IMR-90 (cell line): Measurements from ENCODE around the gene C19orf85. TPM values are rescaled to one million over a fixed set of nuclear protein-coding genes. Genes with fewer than 3 reads are reported as not detected.

Experiments
- ATAC-seq: fragments of 200-7000 bp; cut with Tn5 transposase; 2 replicates; pipeline ENCODE4 v1.9.1; 2020; ENCODE audit warnings: low read depth, mild to moderate bottlenecking, moderate library complexity
- BruUV-seq: library from RNA; stranded (reverse); fragments of 400-500 nt; replicated peaks from 2 replicates; lab custom pipeline; 2021; lab: Mats Ljungman, UMichigan
- CTCF ChIA-PET: fragments of 300-600 bp; formaldehyde crosslinking; extraction: SDS; loops from one replicate; lab custom pipeline; 2021; ENCODE audit warnings: antibody characterized with exemption; lab: Yijun Ruan, JAX
- POLR2A ChIA-PET: fragments of 300-600 bp; sonication (Branson Sonifier 250); formaldehyde crosslinking; loops from one replicate; lab custom pipeline; 2022; ENCODE audit warnings: antibody characterized with exemption; ENCODE audit not compliant: unreplicated experiment; lab: Charles Lee
- DNase-seq: peaks from one replicate; pipeline ENCODE4 v3.0.0; 2013
- H2AFZ ChIP-seq: replicated peaks from 2 replicates; pipeline ENCODE3; 2013; ENCODE audit warnings: low read length, mild to moderate bottlenecking; ENCODE audit not compliant: poor library complexity
- H2AK5ac ChIP-seq: 2 replicates; pipeline ENCODE4 v1.6.1; 2013; ENCODE audit warnings: low read depth, low read length, inconsistent platforms
- H2AK9ac ChIP-seq: replicated peaks from 2 replicates; pipeline ENCODE3; 2013; ENCODE audit warnings: mild to moderate bottlenecking, low read depth, low read length, moderate library complexity; ENCODE audit not compliant: poor library complexity
- H2BK120ac ChIP-seq: 2 replicates; pipeline ENCODE4 v1.6.1; 2013; ENCODE audit warnings: low read depth, low read length, inconsistent platforms
- H2BK15ac ChIP-seq: 3 replicates; pipeline ENCODE4 v1.6.1; 2013; ENCODE audit warnings: low read depth, low read length, inconsistent platforms
- H2BK20ac ChIP-seq: 2 replicates; pipeline ENCODE4 v1.6.1; 2013; ENCODE audit warnings: low read depth, mild to moderate bottlenecking, inconsistent platforms, low read length, moderate library complexity
- H2BK5ac ChIP-seq: 2 replicates; pipeline ENCODE4 v1.6.1; 2013; ENCODE audit warnings: mild to moderate bottlenecking, low read depth, low read length, inconsistent platforms; ENCODE audit not compliant: poor library complexity, severe bottlenecking
- H3K14ac ChIP-seq: replicated peaks from 2 replicates; pipeline ENCODE4 v1.6.1; 2013; ENCODE audit warnings: low read depth, low read length, inconsistent platforms
- H3K18ac ChIP-seq: 2 replicates; pipeline ENCODE4 v1.6.1; 2013; ENCODE audit warnings: low read depth, low read length, control low read depth
- H3K23ac ChIP-seq: 2 replicates; pipeline ENCODE4 v1.6.1; 2013; ENCODE audit warnings: low read depth, low read length, inconsistent platforms
- H3K27ac ChIP-seq: 2 replicates; pipeline ENCODE4 v1.5.1; 2013; ENCODE audit warnings: mild to moderate bottlenecking, control low read depth, low read length; ENCODE audit not compliant: insufficient read depth
- H3K27me3 ChIP-seq: 2 replicates; pipeline ENCODE4 v1.6.1; 2013; ENCODE audit warnings: low read length; ENCODE audit not compliant: control insufficient read depth, insufficient read depth
- H3K36me3 ChIP-seq: 2 replicates; pipeline ENCODE4 v1.6.1; 2013; ENCODE audit warnings: low read length, mixed read lengths; ENCODE audit not compliant: control insufficient read depth, insufficient read depth
- H3K4ac ChIP-seq: 2 replicates; pipeline ENCODE4 v1.6.1; 2013; ENCODE audit warnings: low read depth, low read length, inconsistent platforms
- H3K4me1 ChIP-seq: 2 replicates; pipeline ENCODE4 v1.6.1; 2013; ENCODE audit warnings: low read length, mixed read lengths; ENCODE audit not compliant: control insufficient read depth, insufficient read depth
- H3K4me2 ChIP-seq: 2 replicates; pipeline ENCODE4 v1.6.1; 2013; ENCODE audit warnings: low read depth, mild to moderate bottlenecking, control low read depth, low read length, moderate library complexity
- H3K4me3 ChIP-seq: 2 replicates; pipeline ENCODE4 v1.5.1; 2013; ENCODE audit warnings: low read depth, mild to moderate bottlenecking, control low read depth, low read length, moderate library complexity; ENCODE audit not compliant: insufficient read depth
- H3K56ac ChIP-seq: 2 replicates; pipeline ENCODE4 v1.6.1; 2013; ENCODE audit warnings: low read length, inconsistent platforms; ENCODE audit not compliant: insufficient read depth; ENCODE audit errors: extremely low read depth
- H3K79me1 ChIP-seq, 2 experiments: 2 replicates each; pipeline ENCODE4 v1.6.1; 2013; ENCODE audit warnings: low read length in 2 of 2, inconsistent platforms in 1 of 2, low read depth in 1 of 2
- H3K9ac ChIP-seq: 2 replicates; pipeline ENCODE4 v1.6.1; 2013; ENCODE audit warnings: low read depth, low read length, control low read depth
- H3K9me1 ChIP-seq: 2 replicates; pipeline ENCODE4 v1.6.1; 2013; ENCODE audit warnings: low read length, inconsistent platforms; ENCODE audit not compliant: insufficient read depth
- H3K9me3 ChIP-seq: 2 replicates; pipeline ENCODE4 v1.6.1; 2013; ENCODE audit warnings: low read length; ENCODE audit not compliant: control insufficient read depth, insufficient read depth
- H4K20me1 ChIP-seq: 2 replicates; pipeline ENCODE4 v1.6.1; 2013; ENCODE audit warnings: low read length, inconsistent platforms; ENCODE audit not compliant: insufficient read depth
- H4K5ac ChIP-seq: 2 replicates; pipeline ENCODE4 v1.6.1; 2013; ENCODE audit warnings: mild to moderate bottlenecking, low read depth, low read length, control low read depth
- H4K8ac ChIP-seq, 2 experiments: 2 replicates each; pipeline ENCODE4 v1.6.1; 2013; ENCODE audit warnings: low read depth in 2 of 2, low read length in 2 of 2, control low read depth in 1 of 2, inconsistent platforms in 1 of 2
- H4K91ac ChIP-seq: 2 replicates; pipeline ENCODE4 v1.6.1; 2013; ENCODE audit warnings: low read depth, low read length, inconsistent platforms; ENCODE audit not compliant: insufficient read depth
- BHLHE40 ChIP-seq: fragments of 150-350 bp; IDR thresholded peaks from 2 replicates; pipeline ENCODE4 v1.6.1; 2016; ENCODE audit warnings: mild to moderate bottlenecking, low read depth, low read length
- CEBPB ChIP-seq: IDR thresholded peaks from 2 replicates; pipeline ENCODE4 v1.6.1; 2012; ENCODE audit warnings: low read depth, low read length, improper control_type of control experiment
- CHD1 ChIP-seq: IDR thresholded peaks from 2 replicates; pipeline ENCODE4 v1.6.1; 2012; ENCODE audit warnings: low read depth, low read length, improper control_type of control experiment
- CTCF ChIP-seq: conservative IDR thresholded peaks from 2 replicates; pipeline ENCODE4 v1.5.1; 2012; ENCODE audit warnings: mild to moderate bottlenecking, low read depth, low read length, improper control_type of control experiment
- ELK1 ChIP-seq: fragments of 150-350 bp; IDR thresholded peaks from 2 replicates; pipeline ENCODE4 v1.6.1; 2016; ENCODE audit warnings: low read depth, mild to moderate bottlenecking, low read length, moderate library complexity, borderline replicate concordance
- FOS ChIP-seq: fragments of 150-350 bp; IDR thresholded peaks from 2 replicates; pipeline ENCODE4 v1.6.1; 2016; ENCODE audit warnings: low read depth, low read length
- MAFK ChIP-seq: IDR thresholded peaks from 2 replicates; pipeline ENCODE4 v1.6.1; 2012; ENCODE audit warnings: low read depth, low read length, improper control_type of control experiment
- MAZ ChIP-seq: IDR thresholded peaks from 2 replicates; pipeline ENCODE4 v1.6.1; 2012; ENCODE audit warnings: low read depth, mild to moderate bottlenecking, low read length, improper control_type of control experiment, moderate library complexity, borderline replicate concordance
- MXI1 ChIP-seq: IDR thresholded peaks from 2 replicates; pipeline ENCODE4 v1.6.1; 2012; ENCODE audit warnings: low read depth, mild to moderate bottlenecking, low read length, moderate library complexity, borderline replicate concordance
- NFE2L2 ChIP-seq: fragments of 150-350 bp; IDR thresholded peaks from 2 replicates; pipeline ENCODE4 v1.6.1; 2016; ENCODE audit warnings: low read depth, mild to moderate bottlenecking, low read length
- POLR2A ChIP-seq: IDR thresholded peaks from 2 replicates; pipeline ENCODE4 v1.6.1; 2012; ENCODE audit warnings: mild to moderate bottlenecking, low read depth, low read length
- RAD21 ChIP-seq: IDR thresholded peaks from 2 replicates; pipeline ENCODE4 v1.6.1; 2012; ENCODE audit warnings: low read length, improper control_type of control experiment
- RCOR1 ChIP-seq: IDR thresholded peaks from 2 replicates; pipeline ENCODE4 v1.6.1; 2012; ENCODE audit warnings: mild to moderate bottlenecking, low read length, improper control_type of control experiment; ENCODE audit not compliant: insufficient replicate concordance
- RFX5 ChIP-seq: IDR thresholded peaks from 2 replicates; pipeline ENCODE4 v1.8.0; 2012; ENCODE audit warnings: low read depth, mild to moderate bottlenecking, low read length, moderate library complexity
- SMC3 ChIP-seq: fragments of 150-350 bp; IDR thresholded peaks from 2 replicates; pipeline ENCODE4 v1.6.1; 2016; ENCODE audit warnings: low read depth, mild to moderate bottlenecking, antibody characterized with exemption, low read length, moderate library complexity
- USF2 ChIP-seq: fragments of 150-350 bp; IDR thresholded peaks from 2 replicates; pipeline ENCODE4 v1.6.1; 2017; ENCODE audit warnings: mild to moderate bottlenecking, antibody characterized with exemption, low read length, low read depth
- WGBS, 2 experiments: methylation state at CpG; one replicate each; pipeline versions ENCODE4 v1.1.5 to v1.1.7; 2013; ENCODE audit warnings: missing lambda C conversion rate in 2 of 2; ENCODE audit not compliant: insufficient read length in 1 of 2; ENCODE audit errors: extremely low coverage in 2 of 2; 5-methylcytosine and 5-hydroxymethylcytosine counted together
- dilution Hi-C: fragments of 300-500 bp; cut with HindIII; formaldehyde crosslinking; loops from one replicate; pipeline ENCODE4 v1.14.3; 2018; ENCODE audit warnings: low sequenced_read_pairs; ENCODE audit not compliant: unreplicated experiment
- in situ Hi-C: fragments of 300-500 bp; cut with MboI; formaldehyde crosslinking; loops from 3 replicates; pipeline ENCODE4 v1.14.3; 2019; ENCODE audit warnings: low sequenced_read_pairs, inconsistent platforms, mixed read lengths
- intact Hi-C: fragments of 100-400 bp; cut with micrococcal nuclease; formaldehyde crosslinking; loops from 2 replicates; pipeline ENCODE4 v1.10.0; 2022
- polyA plus RNA-seq, 3 experiments: library from polyadenylated mRNA; depleted of rRNA; stranded (reverse); fragments of >200 nt; gene quantifications; 2 replicates each; pipeline ENCODE4 v1.2.3, GENCODE V29; 2012; ENCODE audit warnings: low replicate concordance in 1 of 3
- total RNA-seq: library from RNA; depleted of rRNA; stranded (reverse); fragments of >200 nt; gene quantifications from 2 replicates; pipeline ENCODE4 v1.2.3, GENCODE V29; 2012

The C19orf85 gene
- total and polyA plus RNA-seq, 2 of the 4 experiments (the other 2 are of a cell fraction) = not detected

- Histone ChIP-seq H2BK15ac (no peak overlapping the region), H3K4me3 (no peak overlapping the region), H3K56ac (no peak overlapping the region), H3K9me1 (peaks cover 11% of the 10 kb centered on the region), H3K79me1 (no peaks in the 10 kb centered on the region), H3K9me3 (peaks cover 3% of the 10 kb centered on the region; the same call in 1 of the 2 replicates), H2AK5ac (no peak overlapping the region), H2AK9ac (no peak overlapping the region), H3K14ac (no peak overlapping the region), H3K4ac (no peak overlapping the region), H4K8ac (no peak overlapping the region), H3K18ac (no peak overlapping the region), H3K27me3 (peaks cover 40% of the 10 kb centered on the region), H4K5ac (no peak overlapping the region), H3K9ac (no peak overlapping the region), H3K4me1 (no peaks in the 10 kb centered on the region), H4K20me1 (no peaks in the 10 kb centered on the region; the same call in 1 of the 2 replicates), H3K27ac (no peak overlapping the region), H2BK5ac (no peak overlapping the region), H4K91ac (no peak overlapping the region), H2BK120ac (no peak overlapping the region), H3K4me2 (no peak overlapping the region), H3K23ac (no peak overlapping the region), H2AFZ (no peak overlapping the region), H3K36me3 (no peaks in the 10 kb centered on the region), H2BK20ac (no peak overlapping the region)
- BruUV-seq = no TSS peak
- POLR2A ChIA-PET = interaction anchor here (1.1 kb wide), 1 partner anchor 29 kb away, joined by 6 read pairs; the partner anchor contains the start of gene UBE2S
- TF ChIP-seq CHD1 (no peak), RAD21 (no peak), BHLHE40 (no peak), USF2 (no peak), ELK1 (no peak), SMC3 (no peak), NFE2L2 (no peak), RFX5 (no peak), MAZ (no peak), MXI1 (no peak), POLR2A (no peak), FOS (no peak), RCOR1 (no peak), CTCF (no peak), CEBPB (no peak), MAFK (no peak)
- in situ Hi-C loops = no loop called here
- CTCF ChIA-PET = interaction anchor here (0.9 to 1.1 kb wide), 2 partner anchors 19 to 295 kb away, joined by 5 to 8 read pairs; no protein-coding TSS in a partner anchor
- intact Hi-C loops = loop anchor here (5.0 kb wide), 1 partner anchor 220 kb away; no protein-coding TSS in a partner anchor
- dilution Hi-C loops = no loop called here
- DNase-seq (no peak), ATAC-seq (no peak)
- 38% methylated on average over 4 of the region's 8 CpGs; no CpG with 5 or more reads in 1 of the 2 experiments for WGBS, 2 experiments
Measured at GRCh38 chr19:55436847-55437246, 27.7 kb downstream of the C19orf85 start.
